ENCODE measurements around the gene ABLIM2. TPM values are rescaled to one million over a fixed set of nuclear protein-coding genes. Genes with fewer than 3 reads are reported as not detected.

Gene ABLIM2
- polyA plus RNA-seq, 1 donor from 2014 or later: 14.9 TPM

DNA sequence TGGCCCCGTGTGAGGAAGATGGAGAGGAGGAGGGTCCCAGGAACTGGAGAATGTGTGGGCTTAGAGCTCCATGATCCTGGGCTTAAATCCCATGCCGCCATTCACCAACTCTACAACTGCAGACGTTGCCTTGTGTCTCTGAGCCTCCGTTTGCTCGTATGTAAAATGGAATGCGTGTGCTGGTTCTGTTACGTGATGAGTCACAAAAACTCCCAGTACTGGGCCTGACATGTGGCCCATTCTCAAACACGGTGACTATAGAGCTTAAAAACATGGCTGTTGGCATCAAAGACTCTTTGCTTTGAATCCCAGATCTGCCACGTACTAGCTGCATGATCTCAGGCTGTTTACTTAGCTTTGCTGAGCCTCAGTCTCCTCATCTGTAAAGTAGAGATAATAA, 206.0 kb downstream of the ABLIM2 start:
- no peaks in the 10 kb centered on the region for H3K27me3 ChIP-seq (ENCODE audit: insufficient read depth, low read depth, low read length)
- no peaks in the 10 kb centered on the region for H4K20me1 ChIP-seq (ENCODE audit: insufficient read depth)
- H3K9me3 ChIP-seq (ENCODE audit: low read length): no peaks in the 10 kb centered on the region
- H3K36me3 ChIP-seq (ENCODE audit: insufficient read depth, low read length): no peaks in the 10 kb centered on the region
- H3K9me2 ChIP-seq (ENCODE audit: insufficient read depth, low read length): no peaks in the 10 kb centered on the region
- TF ChIP-seq TAF1 (IDR thresholded peaks at IDR 0.05; ENCODE audit: low read depth): no peak
- no peak for TF ChIP-seq RAD21 (conservative IDR thresholded peaks at IDR 0.05)
- TF ChIP-seq, protein P1, sequence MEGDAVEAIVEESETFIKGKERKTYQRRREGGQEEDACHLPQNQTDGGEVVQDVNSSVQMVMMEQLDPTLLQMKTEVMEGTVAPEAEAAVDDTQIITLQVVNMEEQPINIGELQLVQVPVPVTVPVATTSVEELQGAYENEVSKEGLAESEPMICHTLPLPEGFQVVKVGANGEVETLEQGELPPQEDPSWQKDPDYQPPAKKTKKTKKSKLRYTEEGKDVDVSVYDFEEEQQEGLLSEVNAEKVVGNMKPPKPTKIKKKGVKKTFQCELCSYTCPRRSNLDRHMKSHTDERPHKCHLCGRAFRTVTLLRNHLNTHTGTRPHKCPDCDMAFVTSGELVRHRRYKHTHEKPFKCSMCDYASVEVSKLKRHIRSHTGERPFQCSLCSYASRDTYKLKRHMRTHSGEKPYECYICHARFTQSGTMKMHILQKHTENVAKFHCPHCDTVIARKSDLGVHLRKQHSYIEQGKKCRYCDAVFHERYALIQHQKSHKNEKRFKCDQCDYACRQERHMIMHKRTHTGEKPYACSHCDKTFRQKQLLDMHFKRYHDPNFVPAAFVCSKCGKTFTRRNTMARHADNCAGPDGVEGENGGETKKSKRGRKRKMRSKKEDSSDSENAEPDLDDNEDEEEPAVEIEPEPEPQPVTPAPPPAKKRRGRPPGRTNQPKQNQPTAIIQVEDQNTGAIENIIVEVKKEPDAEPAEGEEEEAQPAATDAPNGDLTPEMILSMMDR (IDR thresholded peaks at IDR 0.05; ENCODE audit: poor library complexity, severe bottlenecking): no peak
- TF ChIP-seq SMC3 (conservative IDR thresholded peaks at IDR 0.05; ENCODE audit: poor library complexity): no peak
- TF ChIP-seq EZH2 (IDR thresholded peaks at IDR 0.05; ENCODE audit: borderline replicate concordance, insufficient read depth, low read length, poor library complexity, severe bottlenecking): no peak
- TF ChIP-seq EP300 (conservative IDR thresholded peaks at IDR 0.05; ENCODE audit: poor library complexity, severe bottlenecking): no peak
- TF ChIP-seq POLR2AphosphoS5 (IDR thresholded peaks at IDR 0.05): no peak
- no peak for TF ChIP-seq MXI1 (conservative IDR thresholded peaks at IDR 0.05; ENCODE audit: poor library complexity, severe bottlenecking)
- TF ChIP-seq, protein P2, sequence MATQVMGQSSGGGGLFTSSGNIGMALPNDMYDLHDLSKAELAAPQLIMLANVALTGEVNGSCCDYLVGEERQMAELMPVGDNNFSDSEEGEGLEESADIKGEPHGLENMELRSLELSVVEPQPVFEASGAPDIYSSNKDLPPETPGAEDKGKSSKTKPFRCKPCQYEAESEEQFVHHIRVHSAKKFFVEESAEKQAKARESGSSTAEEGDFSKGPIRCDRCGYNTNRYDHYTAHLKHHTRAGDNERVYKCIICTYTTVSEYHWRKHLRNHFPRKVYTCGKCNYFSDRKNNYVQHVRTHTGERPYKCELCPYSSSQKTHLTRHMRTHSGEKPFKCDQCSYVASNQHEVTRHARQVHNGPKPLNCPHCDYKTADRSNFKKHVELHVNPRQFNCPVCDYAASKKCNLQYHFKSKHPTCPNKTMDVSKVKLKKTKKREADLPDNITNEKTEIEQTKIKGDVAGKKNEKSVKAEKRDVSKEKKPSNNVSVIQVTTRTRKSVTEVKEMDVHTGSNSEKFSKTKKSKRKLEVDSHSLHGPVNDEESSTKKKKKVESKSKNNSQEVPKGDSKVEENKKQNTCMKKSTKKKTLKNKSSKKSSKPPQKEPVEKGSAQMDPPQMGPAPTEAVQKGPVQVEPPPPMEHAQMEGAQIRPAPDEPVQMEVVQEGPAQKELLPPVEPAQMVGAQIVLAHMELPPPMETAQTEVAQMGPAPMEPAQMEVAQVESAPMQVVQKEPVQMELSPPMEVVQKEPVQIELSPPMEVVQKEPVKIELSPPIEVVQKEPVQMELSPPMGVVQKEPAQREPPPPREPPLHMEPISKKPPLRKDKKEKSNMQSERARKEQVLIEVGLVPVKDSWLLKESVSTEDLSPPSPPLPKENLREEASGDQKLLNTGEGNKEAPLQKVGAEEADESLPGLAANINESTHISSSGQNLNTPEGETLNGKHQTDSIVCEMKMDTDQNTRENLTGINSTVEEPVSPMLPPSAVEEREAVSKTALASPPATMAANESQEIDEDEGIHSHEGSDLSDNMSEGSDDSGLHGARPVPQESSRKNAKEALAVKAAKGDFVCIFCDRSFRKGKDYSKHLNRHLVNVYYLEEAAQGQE (IDR thresholded peaks at IDR 0.05; ENCODE audit: borderline replicate concordance): no peak
- no peaks in the 10 kb centered on the region for H3K79me2 ChIP-seq (replicated peaks; ENCODE audit: insufficient read depth, low read length)
- H3K27ac ChIP-seq (ENCODE audit: low read length): no peak overlapping the region
- no peak overlapping the region for H3K4me3 ChIP-seq (ENCODE audit: low read length)
- H3F3A ChIP-seq (ENCODE audit: insufficient read depth, low read length, poor library complexity, severe bottlenecking): no peaks in the 10 kb centered on the region
- H3K9ac ChIP-seq (ENCODE audit: low read length): no peak overlapping the region
- no peak overlapping the region for H3K4me2 ChIP-seq (ENCODE audit: low read length)
- no peak overlapping the region for H2AFZ ChIP-seq (ENCODE audit: low read depth, low read length)

DNA sequence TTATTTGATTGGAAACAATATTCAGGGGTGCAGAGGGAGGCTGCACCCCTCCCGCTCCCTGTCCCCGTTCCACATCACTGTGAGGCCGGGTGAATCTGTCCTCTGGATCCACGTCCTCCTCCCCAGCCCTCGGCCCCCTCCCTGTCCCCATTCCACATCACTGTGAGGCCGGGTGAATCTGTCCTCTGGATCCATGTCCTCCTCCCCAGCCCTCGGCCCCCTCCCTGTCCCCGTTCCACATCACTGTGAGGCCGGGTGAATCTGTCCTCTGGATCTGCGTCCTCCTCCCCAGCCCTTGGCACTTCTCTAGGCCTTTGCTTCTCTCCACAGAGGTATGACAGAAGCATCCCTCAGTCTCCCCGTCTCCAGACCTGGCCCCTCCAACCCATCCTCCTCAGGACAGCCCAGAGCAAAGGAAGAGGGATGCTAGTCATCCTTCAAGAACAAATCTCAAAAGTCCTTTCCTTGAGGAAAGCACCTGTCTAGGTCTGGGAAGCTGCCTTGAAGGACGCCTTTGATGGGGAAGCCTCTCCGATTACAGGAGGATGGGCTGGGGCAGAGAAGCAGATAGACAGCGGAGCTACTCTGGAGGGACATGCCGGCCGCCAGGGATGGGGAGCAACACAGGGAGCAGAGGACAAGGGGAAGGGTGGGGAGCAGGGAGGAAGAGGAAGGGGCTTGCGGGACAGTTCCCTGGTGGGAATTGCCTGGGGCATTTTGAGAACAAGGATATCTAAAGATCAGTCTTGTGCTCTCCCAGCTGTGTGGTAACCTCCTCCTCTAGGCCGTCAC, 208.1 kb downstream of the ABLIM2 start:
- Histone ChIP-seq H2AFZ (ENCODE audit: low read depth, low read length) (no peak overlapping the region), H4K20me1 (ENCODE audit: insufficient read depth) (no peaks in the 10 kb centered on the region), H3K79me2 (replicated peaks; ENCODE audit: insufficient read depth, low read length) (no peaks in the 10 kb centered on the region), H3K9me3 (ENCODE audit: low read length) (no peaks in the 10 kb centered on the region), H3K9me2 (ENCODE audit: insufficient read depth, low read length) (no peaks in the 10 kb centered on the region), H3K9ac (ENCODE audit: low read length) (no peak overlapping the region), H3K27me3 (ENCODE audit: insufficient read depth, low read depth, low read length) (no peaks in the 10 kb centered on the region), H3K4me2 (ENCODE audit: low read length) (no peak overlapping the region), H3K4me3 (ENCODE audit: low read length) (no peak overlapping the region), H3F3A (ENCODE audit: insufficient read depth, low read length, poor library complexity, severe bottlenecking) (no peaks in the 10 kb centered on the region), H3K27ac (ENCODE audit: low read length) (no peak overlapping the region), H3K36me3 (ENCODE audit: insufficient read depth, low read length) (no peaks in the 10 kb centered on the region)
- no peak for TF ChIP-seq EZH2 (IDR thresholded peaks at IDR 0.05; ENCODE audit: borderline replicate concordance, insufficient read depth, low read length, poor library complexity, severe bottlenecking)
- TF ChIP-seq TAF1 (IDR thresholded peaks at IDR 0.05; ENCODE audit: low read depth): no peak
- TF ChIP-seq, protein P2 (IDR thresholded peaks at IDR 0.05; ENCODE audit: borderline replicate concordance): no peak
- TF ChIP-seq EP300 (conservative IDR thresholded peaks at IDR 0.05; ENCODE audit: poor library complexity, severe bottlenecking): no peak
- no peak for TF ChIP-seq POLR2AphosphoS5 (IDR thresholded peaks at IDR 0.05)
- TF ChIP-seq SMC3 (conservative IDR thresholded peaks at IDR 0.05; ENCODE audit: poor library complexity): no peak
- TF ChIP-seq MXI1 (conservative IDR thresholded peaks at IDR 0.05; ENCODE audit: poor library complexity, severe bottlenecking): no peak
- TF ChIP-seq, protein P1 (IDR thresholded peaks at IDR 0.05; ENCODE audit: poor library complexity, severe bottlenecking): no peak
- no peak for TF ChIP-seq RAD21 (conservative IDR thresholded peaks at IDR 0.05)

Measured in neural cell (in vitro differentiated cells).